Activated naive CD8-positive, alpha-beta T cell treated with anti-CD3 and anti-CD28 coated beads for 36 hours (primary cell): ENCODE data around the gene TMC7. TPM values are rescaled to one million over a fixed set of nuclear protein-coding genes. Genes with fewer than 3 reads are reported as not detected.
"Not testable (repeated sequence)": the region's sequence is repeated elsewhere in the genome, so short reads cannot be mapped to it uniquely, and the experiment has no call there.

Experiments
- DNase-seq: peaks from one replicate; pipeline ENCODE4 v3.0.0; 2021
- H3K27ac Mint-ChIP-seq: one replicate; pipeline ENCODE4 v1.8.0; 2022; ENCODE audit warnings: mild to moderate bottlenecking, moderate library complexity, mixed read lengths
- H3K27me3 Mint-ChIP-seq: one replicate; pipeline ENCODE4 v1.8.0; 2022; ENCODE audit warnings: mild to moderate bottlenecking, mixed read lengths
- H3K36me3 Mint-ChIP-seq: one replicate; pipeline ENCODE4 v1.8.0; 2021; ENCODE audit warnings: mild to moderate bottlenecking, mixed read lengths
- H3K4me1 Mint-ChIP-seq: one replicate; pipeline ENCODE4 v1.8.0; 2021; ENCODE audit warnings: mixed read lengths
- H3K4me3 Mint-ChIP-seq: one replicate; pipeline ENCODE4 v1.8.0; 2022; ENCODE audit warnings: mild to moderate bottlenecking, moderate library complexity, mixed read lengths
- H3K9me3 Mint-ChIP-seq: one replicate; pipeline ENCODE4 v1.8.0; 2022; ENCODE audit warnings: mixed read lengths
- total RNA-seq, 2 experiments: library from RNA; stranded (reverse); gene quantifications; one replicate each; pipeline ENCODE4 v1.2.3, GENCODE V29; 2021

TMC7 gene
- total RNA-seq, 2 experiments from 2014 or later: not detected

- DNase-seq: no peak
- H3K9me3 Mint-ChIP-seq: no peaks in the 10 kb centered on the region
- no peaks in the 10 kb centered on the region for H3K36me3 Mint-ChIP-seq
- no peak overlapping the region for H3K27ac Mint-ChIP-seq
- no peak overlapping the region for H3K4me3 Mint-ChIP-seq
- H3K27me3 Mint-ChIP-seq: peaks cover 3% of the 10 kb centered on the region
- no peaks in the 10 kb centered on the region for H3K4me1 Mint-ChIP-seq
Observed at GRCh38 chr16:18959031-18959505, 24.7 kb upstream of the TMC7 start.

- Mint-ChIP-seq H3K36me3 (no peaks in the 10 kb centered on the region), H3K4me1 (peaks cover 3% of the 10 kb centered on the region), H3K4me3 (no peak overlapping the region), H3K9me3 (no peaks in the 10 kb centered on the region), H3K27ac (no peak overlapping the region), H3K27me3 (no peaks in the 10 kb centered on the region)
- no peak for DNase-seq
Observed at GRCh38 chr16:18965555-18965954, 18.2 kb upstream of the TMC7 start.

- Mint-ChIP-seq H3K27ac (no peak overlapping the region), H3K4me1 (peaks cover 3% of the 10 kb centered on the region), H3K36me3 (no peaks in the 10 kb centered on the region), H3K9me3 (no peaks in the 10 kb centered on the region), H3K4me3 (no peak overlapping the region), H3K27me3 (no peaks in the 10 kb centered on the region)
- DNase-seq: no peak
Observed at GRCh38 chr16:18966791-18967190, 16.9 kb upstream of the TMC7 start.

GRCh38 chr16:18969050-18969854 is 14.5 kb upstream of the TMC7 start:
- Mint-ChIP-seq H3K27me3 (no peaks in the 10 kb centered on the region), H3K9me3 (no peaks in the 10 kb centered on the region), H3K4me1 (peaks cover 3% of the 10 kb centered on the region), H3K4me3 (peak overlapping the region; percentile 14), H3K27ac (no peak overlapping the region), H3K36me3 (no peaks in the 10 kb centered on the region)
- DNase-seq: peak; percentile 67

GRCh38 chr16:18969855-18970240 is 13.9 kb upstream of the TMC7 start:
- H3K9me3 Mint-ChIP-seq: no peaks in the 10 kb centered on the region
- peaks cover 3% of the 10 kb centered on the region for H3K4me1 Mint-ChIP-seq
- no peak overlapping the region for H3K27ac Mint-ChIP-seq
- no peak overlapping the region for H3K4me3 Mint-ChIP-seq
- no peaks in the 10 kb centered on the region for H3K27me3 Mint-ChIP-seq
- DNase-seq: no peak
- no peaks in the 10 kb centered on the region for H3K36me3 Mint-ChIP-seq

DNA sequence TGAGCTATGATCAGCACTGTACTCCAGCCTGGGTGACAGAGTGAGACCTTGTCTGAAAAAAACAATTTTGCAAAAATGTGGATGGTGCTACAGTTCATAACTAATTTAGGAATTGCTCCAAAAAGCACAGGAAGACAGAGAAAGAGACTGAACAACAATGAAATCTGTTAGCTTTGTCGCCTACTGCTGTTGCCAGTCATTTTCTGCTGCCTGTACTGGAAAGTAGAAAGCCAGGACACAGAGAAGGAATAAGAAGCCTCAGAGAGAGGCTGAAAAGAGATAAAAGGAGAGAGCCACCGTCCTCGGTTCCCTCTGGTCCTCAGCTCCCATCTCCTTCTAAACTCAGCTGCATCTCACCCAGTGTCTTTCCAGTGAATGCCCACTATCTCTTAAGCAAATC is 8.6 kb upstream of the TMC7 start:
- DNase-seq: no peak
- no peaks in the 10 kb centered on the region for H3K9me3 Mint-ChIP-seq
- H3K36me3 Mint-ChIP-seq: no peaks in the 10 kb centered on the region
- H3K4me1 Mint-ChIP-seq: no peaks in the 10 kb centered on the region
- H3K27me3 Mint-ChIP-seq: peaks cover 16% of the 10 kb centered on the region
- no peak overlapping the region for H3K27ac Mint-ChIP-seq
- H3K4me3 Mint-ChIP-seq: no peak overlapping the region

GRCh38 chr16:18979936-18980335 is 3.8 kb upstream of the TMC7 start:
- H3K9me3 Mint-ChIP-seq: no peaks in the 10 kb centered on the region
- no peaks in the 10 kb centered on the region for H3K36me3 Mint-ChIP-seq

DNA sequence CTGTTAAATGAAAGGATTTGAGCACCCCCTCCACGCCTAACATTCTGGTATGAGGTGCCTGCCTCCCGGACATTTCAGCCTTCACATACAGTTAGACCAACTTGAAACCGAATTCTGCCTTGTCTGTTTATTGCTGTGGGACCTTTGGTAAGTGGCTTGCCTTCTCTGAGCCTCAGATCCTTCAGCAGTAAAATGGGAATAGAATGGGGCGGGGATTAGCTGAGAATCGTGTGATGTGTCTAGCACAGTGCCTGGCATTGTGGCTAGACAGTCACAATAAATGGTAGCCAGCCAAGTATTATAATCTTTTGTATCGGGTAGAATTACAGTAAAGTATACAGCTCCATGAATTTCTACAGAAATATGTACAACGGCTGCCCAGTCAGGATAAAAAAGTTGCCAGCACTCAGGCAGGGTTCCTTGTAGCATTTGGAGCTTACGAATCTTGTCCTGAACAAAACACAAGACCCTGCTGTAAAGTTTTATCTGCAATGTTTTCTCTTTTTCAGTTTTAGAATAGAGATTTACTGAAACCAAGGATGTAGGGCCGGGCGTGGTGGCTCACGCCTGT is 786 bp downstream of the TMC7 start:
- no peak overlapping the region for H3K27ac Mint-ChIP-seq
- H3K9me3 Mint-ChIP-seq: no peaks in the 10 kb centered on the region
- H3K4me1 Mint-ChIP-seq: no peaks in the 10 kb centered on the region
- H3K4me3 Mint-ChIP-seq: peak overlapping the region; percentile 4
- DNase-seq: no peak
- H3K27me3 Mint-ChIP-seq: peaks cover 44% of the 10 kb centered on the region
- H3K36me3 Mint-ChIP-seq: no peaks in the 10 kb centered on the region

More at GRCh38 chr16:18979936-18980335, 3.8 kb upstream of the TMC7 start:
- Mint-ChIP-seq H3K4me1 (no peaks in the 10 kb centered on the region), H3K27ac (no peak overlapping the region), H3K27me3 (peaks cover 42% of the 10 kb centered on the region), H3K4me3 (no peak overlapping the region)
- DNase-seq: no peak

GRCh38 chr16:18985256-18985655 is 1.5 kb downstream of the TMC7 start:
- H3K27ac Mint-ChIP-seq, H3K4me3 Mint-ChIP-seq: not testable (repeated sequence)

DNA sequence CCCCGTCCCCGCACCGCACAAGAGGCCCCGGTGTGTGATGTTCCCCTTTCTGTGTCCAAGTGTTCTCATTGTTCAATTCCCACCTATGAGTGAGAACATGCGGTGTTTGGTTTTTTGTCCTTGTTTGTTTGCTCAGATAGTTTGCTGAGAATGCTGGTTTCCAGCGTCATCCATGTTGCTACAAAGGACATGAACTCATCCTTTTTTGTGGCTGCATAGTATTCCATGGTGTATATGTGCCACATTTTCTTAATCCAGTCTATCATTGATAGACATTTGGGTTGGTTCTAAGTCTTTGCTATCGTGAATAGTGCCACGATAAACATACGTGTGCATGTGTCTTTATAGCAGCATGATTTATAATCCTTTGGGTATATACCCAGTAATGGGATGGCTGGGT is 8.0 kb downstream of the TMC7 start:
- not testable (repeated sequence) for H3K36me3 Mint-ChIP-seq, H3K27ac Mint-ChIP-seq, DNase-seq, H3K9me3 Mint-ChIP-seq, H3K27me3 Mint-ChIP-seq, H3K4me1 Mint-ChIP-seq, H3K4me3 Mint-ChIP-seq

More at GRCh38 chr16:18985256-18985655, 1.5 kb downstream of the TMC7 start:
- H3K4me1 Mint-ChIP-seq, H3K36me3 Mint-ChIP-seq, H3K9me3 Mint-ChIP-seq, DNase-seq: not testable (repeated sequence)
- peaks cover 39% of the 10 kb centered on the region for H3K27me3 Mint-ChIP-seq

GRCh38 chr16:18993531-18993930 is 9.8 kb downstream of the TMC7 start:
- H3K27me3 Mint-ChIP-seq: not testable (repeated sequence)

DNA sequence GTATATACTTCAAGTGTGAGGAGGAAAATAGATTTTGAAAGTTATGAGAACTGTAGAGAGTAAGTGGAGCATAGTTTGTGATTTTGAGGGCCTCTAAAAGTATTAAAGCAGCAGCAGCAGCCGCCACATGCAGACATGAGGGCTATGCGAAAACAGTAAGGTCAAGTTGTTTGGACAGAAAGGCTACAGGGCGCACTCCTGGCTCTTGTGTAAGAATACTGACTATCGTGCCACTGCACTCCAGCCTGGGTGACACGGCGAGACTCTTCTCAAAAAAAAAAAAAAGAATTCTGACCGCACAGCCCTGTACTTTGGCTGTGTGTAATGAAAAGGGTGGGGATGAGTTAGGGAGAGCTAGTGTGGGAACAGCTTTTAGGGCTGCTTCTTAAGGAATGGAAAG is 10.4 kb downstream of the TMC7 start:
- H3K4me3 Mint-ChIP-seq, H3K27ac Mint-ChIP-seq, H3K36me3 Mint-ChIP-seq, DNase-seq, H3K4me1 Mint-ChIP-seq, H3K9me3 Mint-ChIP-seq, H3K27me3 Mint-ChIP-seq: not testable (repeated sequence)

More at GRCh38 chr16:18993531-18993930, 9.8 kb downstream of the TMC7 start:
- H3K9me3 Mint-ChIP-seq, H3K27ac Mint-ChIP-seq, DNase-seq, H3K4me3 Mint-ChIP-seq, H3K36me3 Mint-ChIP-seq, H3K4me1 Mint-ChIP-seq: not testable (repeated sequence)

- DNase-seq, H3K4me3 Mint-ChIP-seq, H3K27me3 Mint-ChIP-seq, H3K36me3 Mint-ChIP-seq, H3K27ac Mint-ChIP-seq, H3K9me3 Mint-ChIP-seq, H3K4me1 Mint-ChIP-seq: not testable (repeated sequence)
Observed at GRCh38 chr16:18995406-18995805, 11.7 kb downstream of the TMC7 start.

- H3K4me3 Mint-ChIP-seq, H3K27me3 Mint-ChIP-seq, H3K4me1 Mint-ChIP-seq, DNase-seq, H3K36me3 Mint-ChIP-seq, H3K27ac Mint-ChIP-seq, H3K9me3 Mint-ChIP-seq: not testable (repeated sequence)
Observed at GRCh38 chr16:18996536-18996935, 12.8 kb downstream of the TMC7 start.

DNA sequence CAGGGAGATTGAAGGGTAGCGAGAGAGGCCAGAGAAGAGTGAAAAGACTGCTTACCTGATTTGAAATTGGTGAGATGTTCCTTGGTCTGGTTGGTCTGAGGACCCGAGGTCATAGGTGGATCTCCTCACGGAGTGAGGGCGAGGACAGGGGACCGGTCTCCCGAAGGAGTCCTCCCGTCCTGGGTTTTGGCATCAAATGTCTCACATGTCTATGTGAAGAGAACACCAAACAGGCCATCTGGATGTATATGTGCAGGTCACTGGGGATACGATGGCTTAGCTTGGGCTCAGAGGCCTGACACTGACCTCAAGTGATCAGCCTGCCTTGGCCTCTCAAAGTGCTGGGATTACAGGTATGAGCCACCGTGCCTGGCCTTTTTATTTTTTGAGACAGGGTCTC is 13.3 kb downstream of the TMC7 start:
- H3K9me3 Mint-ChIP-seq, H3K4me1 Mint-ChIP-seq, H3K27ac Mint-ChIP-seq, H3K36me3 Mint-ChIP-seq, H3K27me3 Mint-ChIP-seq, DNase-seq, H3K4me3 Mint-ChIP-seq: not testable (repeated sequence)

GRCh38 chr16:18999045-18999393 is 15.3 kb downstream of the TMC7 start:
- Mint-ChIP-seq H3K36me3 (no peaks in the 10 kb centered on the region), H3K27ac (no peak overlapping the region), H3K4me3 (no peak overlapping the region), H3K4me1 (no peaks in the 10 kb centered on the region), H3K27me3 (peaks cover 6% of the 10 kb centered on the region), H3K9me3 (no peaks in the 10 kb centered on the region)
- no peak for DNase-seq
